GM12891 (cell line): ENCODE results near the gene PRR32.

Source experiments
- PAX5 ChIP-seq: IDR thresholded peaks from 2 replicates; pipeline ENCODE4 v1.6.1; 2011; ENCODE audit warnings: low read length, moderate library complexity, mild to moderate bottlenecking; ENCODE audit not compliant: insufficient read depth, severe bottlenecking
- POLR2A ChIP-seq: IDR thresholded peaks from 2 replicates; pipeline ENCODE4 v1.6.1; 2011; ENCODE audit warnings: low read depth, low read length, control low read depth
- POLR2AphosphoS5 ChIP-seq: IDR thresholded peaks from 2 replicates; pipeline ENCODE4 v1.6.1; 2011; ENCODE audit warnings: low read depth, low read length, control low read depth
- POU2F2 ChIP-seq: IDR thresholded peaks from 2 replicates; pipeline ENCODE4 v1.6.1; 2011; ENCODE audit warnings: low read depth, mild to moderate bottlenecking, control low read depth, low read length, moderate library complexity
- SPI1 ChIP-seq: IDR thresholded peaks from 2 replicates; pipeline ENCODE4 v1.6.1; 2011; ENCODE audit warnings: low read depth, low read length, control low read depth
- TAF1 ChIP-seq: IDR thresholded peaks from 2 replicates; pipeline ENCODE4 v1.6.1; 2011; ENCODE audit warnings: low read depth, low read length, control low read depth

- no peak for TF ChIP-seq POLR2AphosphoS5
- no peak for TF ChIP-seq TAF1
- no peak for TF ChIP-seq POLR2A
- TF ChIP-seq POU2F2: no peak
- TF ChIP-seq SPI1: no peak
- TF ChIP-seq PAX5: no peak
These were observed 27.6 kb downstream of the PRR32 start for GRCh38 chrX:126847143-126847542.
